Pulmonary artery endothelial cell (primary cell): ENCODE results near the gene TCF12. TPM values are rescaled to one million over a fixed set of nuclear protein-coding genes. Genes with fewer than 3 reads are reported as not detected.

Source experiments
- DNase-seq: peaks from one replicate; pipeline ENCODE4 v3.0.0-alpha.2; 2011; ENCODE audit warnings: low read depth, low spot score
- total RNA-seq: library from RNA; depleted of rRNA; stranded (reverse); fragments of >200 nt; gene quantifications from 2 replicates; pipeline ENCODE4 v1.2.3, GENCODE V29; 2014

The TCF12 gene
- total RNA-seq, 1 donor from 2014 or later: 62.6 TPM

DNA sequence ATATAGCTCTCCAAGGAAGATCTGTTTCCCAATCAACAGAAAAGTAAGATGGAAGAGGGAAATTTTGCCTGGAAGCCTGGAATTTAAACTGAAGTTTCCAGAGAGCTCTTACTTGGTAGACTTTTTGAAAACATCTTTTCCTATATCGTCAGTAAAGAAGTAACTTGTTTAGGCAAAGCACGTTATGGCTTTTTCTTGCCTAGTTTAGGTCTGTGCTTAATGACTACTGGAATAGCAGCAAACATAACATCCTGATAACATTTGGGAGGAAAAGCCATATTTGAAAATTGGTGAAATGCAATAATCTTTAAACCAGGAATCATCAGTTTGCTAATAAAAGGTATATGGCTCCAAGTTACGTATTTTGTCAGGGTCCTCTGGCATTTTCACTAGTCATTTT, 297.4 kb downstream of the TCF12 start:
- DNase-seq: no peak

- no peak for DNase-seq
Observed at GRCh38 chr15:57216288-57216687, 297.8 kb downstream of the TCF12 start.

GRCh38 chr15:57217778-57218598, 299.5 kb downstream of the TCF12 start:
- no peak for DNase-seq

DNA sequence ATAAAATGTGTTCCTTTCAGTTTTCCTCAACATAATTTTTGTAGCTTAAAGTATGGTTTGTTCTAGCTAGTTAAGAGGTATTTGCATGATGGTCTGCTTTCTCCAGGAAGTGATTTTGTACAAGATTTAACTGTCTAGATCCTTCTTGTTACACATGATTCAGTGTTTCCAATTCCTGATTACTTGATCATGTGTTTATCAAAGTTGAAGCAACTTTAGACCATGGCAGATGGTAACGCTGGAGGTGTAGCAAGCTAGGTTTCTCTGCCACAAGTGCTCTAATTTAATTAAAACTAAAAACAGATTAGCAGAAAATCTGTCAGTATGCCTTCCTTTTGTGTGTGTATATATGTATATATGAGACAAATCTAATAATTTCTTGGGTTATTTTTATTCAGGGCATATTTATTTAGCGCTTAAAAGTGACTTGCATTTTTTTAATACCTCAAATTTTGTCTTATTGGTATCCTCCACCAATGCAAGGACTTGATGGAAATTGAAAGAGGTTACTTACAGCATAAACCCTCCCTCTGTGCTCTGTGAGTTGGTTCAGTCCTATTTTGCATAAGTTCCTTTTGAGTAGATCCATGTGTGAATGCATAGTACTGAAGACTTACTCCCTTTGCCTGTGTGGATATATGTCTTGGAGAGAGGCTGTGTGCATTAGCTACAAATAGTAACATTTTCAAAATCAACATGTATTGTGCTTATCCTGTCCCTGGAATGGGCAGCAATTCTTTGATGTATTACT, 300.6 kb downstream of the TCF12 start:
- no peak for DNase-seq

- DNase-seq: no peak
Observed at GRCh38 chr15:57220205-57220604, 301.8 kb downstream of the TCF12 start.

DNA sequence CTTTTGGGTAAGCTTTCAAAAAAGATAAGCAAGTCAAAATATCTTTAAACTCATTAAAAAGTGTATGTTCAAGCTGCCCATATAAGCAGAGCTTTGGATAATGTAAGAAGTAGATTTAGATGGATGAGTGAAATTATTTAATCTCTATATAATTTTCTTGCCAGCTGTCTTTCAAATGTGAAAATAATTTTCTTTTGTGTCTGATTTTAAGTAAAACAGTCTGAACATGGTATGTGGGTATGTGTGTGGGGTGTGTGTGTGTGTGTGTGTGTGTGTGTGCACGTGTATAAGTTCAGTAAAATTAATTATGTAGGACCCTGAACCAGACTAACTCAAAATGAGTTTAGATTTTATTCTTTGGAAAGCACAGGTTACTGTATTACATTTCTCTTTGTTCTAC, 302.7 kb downstream of the TCF12 start:
- DNase-seq: no peak

DNA sequence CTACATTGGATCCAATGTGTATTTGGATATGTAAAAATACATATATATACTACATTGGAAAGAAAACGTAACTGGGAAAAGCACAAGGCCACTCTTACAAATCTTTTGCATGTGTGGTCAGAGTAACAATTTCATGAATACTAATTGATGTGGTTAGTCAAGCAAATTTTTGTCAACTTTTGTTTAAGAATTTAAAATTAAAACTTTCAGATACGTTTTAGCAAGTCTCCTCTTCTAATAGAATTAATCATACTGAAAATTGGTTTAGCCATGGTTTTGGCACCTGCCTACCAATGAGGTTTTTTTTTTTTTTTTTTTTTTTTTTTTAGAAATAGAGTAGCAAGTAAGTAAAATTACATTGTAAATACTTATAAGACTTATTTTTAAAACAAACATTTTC, 304.9 kb downstream of the TCF12 start:
- DNase-seq: no peak

GRCh38 chr15:57223887-57224286, 305.4 kb downstream of the TCF12 start:
- DNase-seq: no peak

DNA sequence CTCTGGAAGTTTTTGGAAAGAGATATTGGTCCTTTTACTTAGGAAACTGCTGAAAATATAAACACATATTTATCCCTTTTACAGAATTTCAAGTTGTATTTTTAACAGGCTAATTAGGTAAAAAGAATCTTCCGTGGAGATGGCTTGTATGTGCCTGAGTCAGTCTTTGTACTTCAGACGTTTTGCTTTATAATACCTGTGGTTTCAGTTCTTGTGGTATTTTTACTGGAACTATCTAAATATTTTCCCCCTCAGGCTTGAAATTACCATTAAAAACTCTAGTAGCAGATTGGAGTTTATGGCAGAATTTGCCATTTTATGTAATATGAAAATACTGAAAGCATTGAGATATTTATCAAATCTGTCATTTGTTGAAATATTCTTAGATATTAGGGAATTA, 306.2 kb downstream of the TCF12 start:
- no peak for DNase-seq

- DNase-seq: no peak
Observed at GRCh38 chr15:57227166-57227565, 308.7 kb downstream of the TCF12 start.

GRCh38 chr15:57227899-57228298, 309.5 kb downstream of the TCF12 start:
- DNase-seq: no peak

DNA sequence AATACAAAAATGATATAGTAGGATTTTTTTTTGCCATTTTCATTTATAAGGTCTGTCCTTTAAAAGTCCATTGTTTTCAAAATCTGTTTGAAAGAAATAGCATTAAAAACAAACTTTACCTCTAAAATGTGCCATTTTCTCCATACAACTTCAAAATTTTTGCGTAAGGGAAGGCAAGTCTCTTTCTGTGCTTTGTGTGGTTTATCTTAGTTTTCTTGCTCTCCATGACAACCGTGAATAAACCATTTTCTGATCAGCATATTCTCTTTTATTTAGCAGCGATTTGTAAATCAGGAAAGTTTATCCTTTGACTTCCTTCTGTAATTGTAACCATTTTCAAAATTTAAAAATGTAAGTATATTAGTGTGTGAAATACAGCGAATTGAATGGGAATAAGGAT, 310.0 kb downstream of the TCF12 start:
- no peak for DNase-seq

GRCh38 chr15:57229051-57229450, 310.6 kb downstream of the TCF12 start:
- no peak for DNase-seq

DNA sequence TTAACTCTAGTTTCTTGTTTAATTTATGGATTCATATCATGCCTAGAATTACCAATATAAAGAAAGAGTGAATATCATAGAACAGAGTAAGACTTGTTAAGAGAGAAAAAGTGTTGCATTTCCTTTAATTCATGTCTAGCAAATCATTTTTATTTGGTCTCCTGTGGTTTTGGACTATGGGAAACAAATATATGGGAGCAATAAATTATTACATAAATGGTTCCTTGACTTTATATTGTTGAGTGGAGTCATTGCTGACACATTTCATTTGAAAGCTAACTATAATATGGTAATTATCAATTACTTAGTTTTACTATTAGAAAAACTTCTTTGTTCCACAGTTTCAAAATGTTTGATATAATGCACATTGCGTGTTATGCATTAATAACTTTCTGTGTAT, 313.1 kb downstream of the TCF12 start:
- no peak for DNase-seq

DNA sequence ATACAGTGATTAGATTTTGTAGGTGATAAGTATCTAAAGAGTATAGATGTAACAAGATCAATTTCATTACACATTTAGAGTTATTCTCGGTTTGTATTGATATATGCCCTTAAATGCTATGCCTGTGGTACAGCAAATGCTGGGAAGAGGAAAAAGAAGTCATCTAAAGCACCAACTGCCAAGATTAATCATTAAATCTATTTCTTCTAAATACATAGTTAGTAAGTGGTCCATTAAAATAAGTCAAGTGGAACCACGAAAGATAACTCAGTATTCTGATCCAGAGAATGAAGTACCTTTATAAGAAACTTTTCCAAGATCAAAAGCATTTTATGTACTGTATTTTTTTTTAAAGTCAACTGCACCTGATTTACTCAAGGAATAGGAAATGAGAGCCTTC, 315.7 kb downstream of the TCF12 start:
- DNase-seq: no peak

DNA sequence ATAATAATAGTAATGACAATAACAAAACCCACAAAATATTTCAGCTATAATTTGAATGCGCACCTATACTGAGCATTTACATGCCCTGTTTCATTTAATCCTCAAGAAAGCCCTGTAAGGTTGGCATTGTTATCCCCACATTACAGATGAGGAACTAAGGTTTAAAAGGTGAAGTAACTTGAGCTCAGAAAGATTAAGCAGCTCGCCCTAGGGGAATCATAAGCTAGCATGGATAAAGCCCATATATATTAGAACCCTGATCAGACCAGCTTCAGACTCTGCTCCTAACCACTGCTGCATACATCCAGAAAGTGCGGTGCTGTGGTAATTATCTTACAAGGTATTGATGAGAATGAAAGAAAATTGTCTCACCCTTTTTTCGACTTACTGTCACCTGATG, 316.7 kb downstream of the TCF12 start:
- DNase-seq: no peak

GRCh38 chr15:57235873-57236272, 317.4 kb downstream of the TCF12 start:
- DNase-seq: no peak

DNA sequence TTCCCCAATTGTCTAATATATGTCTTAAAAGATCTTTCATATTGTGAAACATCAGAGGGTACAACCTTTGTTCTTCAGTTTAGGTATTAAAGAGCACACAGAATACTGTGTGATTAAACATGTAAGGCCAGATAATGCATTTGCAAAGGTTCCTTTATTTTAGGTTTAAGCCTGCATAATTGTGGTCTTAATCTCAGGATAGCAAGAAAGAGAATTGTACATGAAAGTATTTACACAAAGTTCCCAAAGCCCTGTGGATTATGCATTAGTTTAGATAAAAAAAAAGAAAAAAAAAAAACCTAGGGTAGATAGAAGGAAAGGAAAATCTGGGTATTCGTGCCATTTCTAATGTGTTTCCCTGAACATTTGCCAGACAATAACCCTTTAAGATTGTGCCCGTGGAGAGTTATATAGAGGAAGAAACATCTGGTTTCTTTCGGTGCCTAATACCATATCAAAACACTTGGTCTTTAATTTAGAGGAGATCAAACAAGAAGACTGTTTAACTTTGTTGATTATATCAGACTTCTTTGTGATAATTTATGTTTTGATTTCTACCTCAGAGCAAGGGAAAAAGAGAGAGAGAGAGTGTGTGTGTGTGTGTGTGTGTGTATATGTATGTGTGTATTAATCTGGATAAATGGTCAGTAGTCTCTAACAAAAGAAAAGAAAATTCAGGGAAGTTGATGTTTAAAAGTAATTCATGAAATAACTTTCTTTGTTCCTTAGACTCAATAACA, 318.3 kb downstream of the TCF12 start:
- no peak for DNase-seq

GRCh38 chr15:57237301-57237642, 318.8 kb downstream of the TCF12 start:
- no peak for DNase-seq

GRCh38 chr15:57237676-57238075, 319.2 kb downstream of the TCF12 start:
- DNase-seq: no peak

- DNase-seq: no peak
Observed at GRCh38 chr15:57245130-57245529, 326.7 kb downstream of the TCF12 start.

DNA sequence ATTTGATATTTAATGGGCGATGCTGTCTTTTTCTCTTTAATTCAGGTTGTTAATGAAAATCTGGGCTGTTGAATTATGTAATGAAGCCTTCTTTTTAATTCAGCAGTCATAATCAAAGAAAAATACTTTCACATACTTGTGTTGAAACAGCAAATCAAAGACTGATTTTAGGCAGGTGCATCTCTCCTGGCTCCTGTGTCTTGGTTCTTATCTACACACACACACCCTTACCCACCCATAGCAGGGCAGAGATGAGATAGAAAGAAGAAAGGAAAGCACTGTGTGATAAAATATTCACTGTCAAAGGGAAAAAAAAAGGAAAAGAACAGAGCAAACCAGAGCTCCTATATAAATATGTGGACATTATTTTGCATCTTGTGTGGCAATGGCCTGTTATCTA, 327.3 kb downstream of the TCF12 start:
- DNase-seq: no peak
